GM18508 (cell line): ENCODE measurements around the gene LAYN.
A peak's percentile ranks its signal among the peaks of the same experiment; 100 is the strongest.

Experiments
- ATAC-seq: cut with Tn5 transposase; IDR thresholded peaks from one replicate; pipeline ENCODE4 v1.9.1; 2021; ENCODE audit warnings: moderate number of reproducible peaks; ENCODE audit not compliant: insufficient read depth, unreplicated experiment

The LAYN gene, protein sequence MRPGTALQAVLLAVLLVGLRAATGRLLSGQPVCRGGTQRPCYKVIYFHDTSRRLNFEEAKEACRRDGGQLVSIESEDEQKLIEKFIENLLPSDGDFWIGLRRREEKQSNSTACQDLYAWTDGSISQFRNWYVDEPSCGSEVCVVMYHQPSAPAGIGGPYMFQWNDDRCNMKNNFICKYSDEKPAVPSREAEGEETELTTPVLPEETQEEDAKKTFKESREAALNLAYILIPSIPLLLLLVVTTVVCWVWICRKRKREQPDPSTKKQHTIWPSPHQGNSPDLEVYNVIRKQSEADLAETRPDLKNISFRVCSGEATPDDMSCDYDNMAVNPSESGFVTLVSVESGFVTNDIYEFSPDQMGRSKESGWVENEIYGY

DNA sequence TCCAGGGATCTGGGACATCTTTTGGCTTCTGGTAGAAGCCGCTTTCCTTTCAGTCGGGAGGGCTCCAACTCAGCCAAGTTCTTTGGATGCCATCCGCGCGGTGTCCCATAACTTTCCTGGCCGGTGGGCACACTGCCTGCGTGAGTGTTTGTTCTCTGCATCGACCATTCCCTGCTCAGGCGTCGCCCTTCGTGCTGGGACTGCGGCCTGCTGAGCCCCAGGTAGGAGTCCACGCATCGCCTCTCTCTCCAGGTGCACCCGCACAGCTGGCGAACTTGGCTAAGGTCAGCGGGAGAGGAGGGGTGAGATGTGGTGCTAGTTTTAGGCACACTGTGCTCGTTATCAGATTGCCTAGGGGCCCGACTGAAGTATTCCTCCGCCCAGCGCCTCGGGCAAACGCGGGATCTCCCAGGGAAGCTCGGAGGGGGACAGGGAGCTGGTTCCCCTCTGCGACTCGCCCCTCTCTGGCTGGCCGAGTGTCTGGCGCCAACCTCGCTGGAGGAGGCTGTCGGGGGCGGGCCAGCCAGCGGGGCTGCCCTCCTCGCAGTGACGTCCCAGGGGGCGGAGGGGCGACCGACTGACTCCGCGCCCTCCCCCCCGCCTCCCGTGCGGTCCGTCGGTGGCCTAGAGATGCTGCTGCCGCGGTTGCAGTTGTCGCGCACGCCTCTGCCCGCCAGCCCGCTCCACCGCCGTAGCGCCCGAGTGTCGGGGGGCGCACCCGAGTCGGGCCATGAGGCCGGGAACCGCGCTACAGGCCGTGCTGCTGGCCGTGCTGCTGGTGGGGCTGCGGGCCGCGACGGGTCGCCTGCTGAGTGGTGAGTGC is at the start of gene LAYN:
Gene LAYN (plus strand): TSS at position 607 of the 823 bp plus-strand sequence. CDS start 124 bp downstream, at position 731.
- ATAC-seq = no peak

DNA sequence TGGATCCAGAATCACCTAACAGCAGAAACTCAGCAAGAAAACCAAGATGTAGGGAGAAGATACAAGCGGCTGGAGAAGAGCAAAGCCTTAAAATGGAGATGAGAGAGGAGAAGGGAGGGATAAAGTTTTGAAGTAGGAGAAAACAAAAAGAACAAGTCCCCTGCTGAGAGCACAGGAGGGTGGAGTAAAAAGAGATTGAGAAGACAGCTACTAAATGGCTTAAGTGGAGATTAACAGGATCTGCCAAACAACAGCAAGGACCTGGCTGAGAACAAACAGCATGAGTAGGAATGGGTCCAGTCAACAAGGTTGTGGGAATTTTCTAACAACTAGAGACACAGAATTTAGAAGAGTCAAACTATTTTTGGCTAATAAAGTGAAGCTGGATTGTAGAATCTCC is 46.5 kb upstream of the LAYN start:
- no peak for ATAC-seq

DNA sequence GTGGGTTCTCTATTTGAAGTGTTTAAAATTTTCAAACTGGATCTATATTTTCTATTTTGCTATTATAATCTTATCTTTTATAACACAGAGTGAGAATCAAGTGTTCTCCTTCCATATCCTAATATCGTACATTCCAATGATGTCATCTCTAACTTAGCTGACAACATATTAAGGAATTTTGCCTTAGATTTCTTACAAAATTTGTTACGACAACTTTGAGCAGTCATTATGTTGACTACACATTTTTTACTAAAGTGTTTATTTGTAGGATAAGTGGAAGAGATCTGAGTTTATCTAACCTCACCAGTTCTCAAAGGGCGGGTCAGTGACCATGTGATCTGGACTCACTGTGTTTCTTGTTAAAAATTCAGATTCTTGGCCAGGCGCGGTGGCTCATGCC is 41.0 kb upstream of the LAYN start:
- no peak for ATAC-seq

DNA sequence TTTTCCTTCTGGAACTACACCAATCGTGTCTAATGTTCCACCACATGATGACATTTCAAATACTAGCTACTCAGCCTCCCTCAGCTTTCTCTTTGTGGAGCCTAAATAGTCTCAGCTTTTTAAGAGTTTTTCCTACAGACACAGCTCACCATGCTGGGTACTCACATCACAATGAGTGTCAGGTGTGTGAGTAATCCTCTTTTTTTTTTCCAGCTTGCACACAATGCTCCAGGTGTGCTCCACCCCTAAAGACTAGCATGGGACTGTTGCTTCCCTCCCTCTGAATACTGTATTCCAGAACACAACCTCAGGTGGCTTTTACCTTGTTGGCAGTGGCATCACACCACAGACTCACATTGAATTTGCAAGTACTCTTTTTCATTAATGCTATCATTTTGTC is 40.0 kb upstream of the LAYN start:
- no peak for ATAC-seq

DNA sequence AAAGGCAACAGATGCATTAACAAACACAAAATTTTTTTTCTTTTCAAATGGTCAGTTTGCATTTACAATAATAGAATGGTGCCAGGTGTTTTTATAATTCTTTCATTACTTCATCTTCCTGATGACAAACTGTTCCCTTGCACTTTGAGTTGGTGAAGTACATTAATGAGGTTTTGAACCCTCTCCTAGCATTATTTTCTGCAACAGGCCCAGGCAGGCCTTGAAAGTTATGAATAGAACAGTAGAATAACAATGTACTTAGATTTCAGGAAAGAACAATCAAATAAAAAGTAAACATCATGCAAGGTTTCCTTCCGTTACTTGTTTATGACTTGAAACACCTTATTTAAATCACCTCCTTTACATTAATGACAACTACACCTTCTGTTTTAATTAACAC is 37.9 kb upstream of the LAYN start:
- no peak for ATAC-seq

DNA sequence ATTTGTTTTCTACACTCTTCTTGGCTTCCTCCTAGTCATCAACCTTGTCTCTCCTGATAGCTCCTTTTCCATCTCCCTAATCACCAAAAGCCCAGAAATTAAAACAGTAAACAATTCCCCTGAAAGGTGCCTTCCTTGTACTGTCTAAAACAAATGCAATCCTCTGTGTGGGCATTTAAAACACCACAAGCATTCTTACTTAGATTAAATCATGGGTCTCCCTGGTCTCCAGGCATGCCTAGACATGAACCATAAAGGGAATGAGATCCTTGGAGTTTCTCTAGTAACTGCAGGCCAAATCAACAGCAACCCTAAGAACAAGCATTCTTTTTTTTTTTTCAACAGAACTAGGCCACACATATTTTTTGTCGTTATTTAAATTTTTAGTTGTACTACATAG is 30.2 kb upstream of the LAYN start:
- ATAC-seq = no peak

DNA sequence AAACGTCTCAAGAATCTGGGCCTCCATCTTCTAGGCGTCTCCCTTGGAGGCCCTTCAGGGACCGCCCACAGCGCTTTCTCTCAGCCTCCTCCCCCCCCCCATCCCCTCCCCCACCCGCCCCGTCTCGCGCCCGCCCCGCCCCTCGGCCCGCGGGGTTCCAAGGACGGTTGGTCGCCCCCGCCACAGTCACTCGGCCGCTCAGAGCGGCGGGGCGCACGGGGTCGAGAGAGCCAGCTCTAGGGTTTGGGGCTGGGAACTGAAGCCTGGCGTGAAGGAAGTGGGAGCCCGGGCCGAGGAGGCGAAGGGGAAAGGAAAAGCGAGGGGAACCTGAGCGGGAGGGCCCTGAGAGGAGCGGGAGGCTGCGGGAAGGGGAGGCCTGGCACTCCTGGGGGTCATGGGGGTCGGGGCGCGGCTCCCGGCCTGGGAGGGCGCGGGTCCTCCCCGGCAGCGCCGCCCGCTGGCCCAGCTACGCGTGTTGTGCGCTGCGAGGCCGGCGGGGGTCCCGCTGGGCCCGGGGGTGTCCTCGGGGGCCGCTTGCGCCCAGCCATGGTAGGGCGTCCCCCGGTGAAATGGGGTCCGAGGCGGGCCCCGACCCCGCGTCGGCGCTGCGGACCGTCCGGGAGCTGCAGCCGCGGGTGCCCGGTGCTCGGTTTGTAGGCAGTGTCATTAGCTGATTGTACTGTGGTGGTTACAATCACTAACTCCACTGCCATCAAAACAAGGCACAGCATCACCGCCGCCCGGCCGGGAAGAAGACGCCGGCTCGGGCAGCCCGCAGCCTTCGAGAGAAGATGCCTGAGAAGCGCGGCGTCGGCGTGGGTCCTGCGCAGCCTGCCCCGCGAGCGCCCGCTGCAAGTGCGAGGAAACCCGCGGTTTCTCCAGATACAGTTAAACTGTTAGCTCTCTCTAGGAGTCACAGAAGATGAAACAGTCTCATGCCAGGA is 28.0 kb upstream of the LAYN start, which contains the start of gene BTG4:
Gene BTG4 (minus strand): TSS at position 91 of the 944 bp plus-strand sequence. CDS start 13,610 bp downstream, outside the sequence.
- no peak for ATAC-seq

DNA sequence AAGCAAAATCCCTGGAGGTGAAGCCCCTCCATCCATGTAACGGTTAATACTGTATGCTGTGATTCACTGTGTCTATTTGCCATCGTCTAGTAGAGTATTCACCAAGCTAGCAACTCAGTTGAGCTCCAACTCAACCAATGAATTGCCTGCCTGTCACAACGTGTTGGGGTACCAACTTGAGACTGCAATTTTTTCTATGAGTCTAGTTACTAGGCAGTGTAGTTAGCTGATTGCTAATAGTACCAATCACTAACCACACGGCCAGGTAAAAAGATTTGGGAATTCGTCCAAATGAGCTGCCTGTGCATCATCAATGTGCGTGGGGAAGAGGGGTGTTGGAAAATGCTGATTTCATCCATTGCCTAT is 27.3 kb upstream of the LAYN start:
- ATAC-seq = no peak

DNA sequence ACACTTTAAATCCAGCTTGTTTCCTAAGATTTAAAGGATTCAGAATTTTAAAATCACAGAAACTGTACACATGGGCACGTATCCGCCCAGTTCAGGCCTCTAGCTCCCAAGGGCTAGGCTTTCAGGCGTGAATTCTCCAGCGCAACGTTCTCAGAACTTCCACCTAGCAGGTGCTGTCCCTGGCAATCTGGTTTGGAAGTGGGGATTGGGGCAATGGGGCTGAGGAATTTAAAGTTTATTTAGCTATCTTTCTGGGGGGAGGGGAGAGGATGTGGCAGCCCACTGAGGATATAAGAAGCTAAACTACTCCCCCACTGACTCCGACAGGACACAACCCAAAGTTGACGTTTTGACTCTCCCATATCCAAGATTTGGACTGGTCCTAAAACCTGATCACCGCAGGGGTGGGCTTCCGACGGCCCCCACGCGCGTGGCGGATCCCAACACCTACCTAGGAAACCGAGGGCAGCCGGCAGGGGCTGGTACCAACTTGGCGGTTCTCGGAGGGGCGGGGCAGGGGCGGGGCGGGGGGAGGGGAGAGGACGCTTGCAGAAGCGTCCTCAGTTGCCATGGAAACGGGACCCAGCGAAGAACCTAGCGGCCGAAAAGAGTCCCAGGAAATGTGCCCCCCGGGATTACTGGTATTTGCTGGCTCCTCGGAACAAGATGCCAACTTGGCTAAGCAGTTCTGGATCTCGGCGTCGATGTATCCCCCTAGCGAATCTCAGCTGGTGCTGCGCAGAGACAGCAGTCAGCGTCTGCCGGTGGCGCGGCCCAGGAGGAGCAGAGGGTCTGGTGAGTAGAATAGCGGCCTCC is 26.1 kb upstream of the LAYN start, which contains the start of gene HOATZ:
Gene HOATZ (plus strand): TSS at position 563 of the 816 bp plus-strand sequence. CDS start 7 bp downstream, at position 570.
- no peak for ATAC-seq

DNA sequence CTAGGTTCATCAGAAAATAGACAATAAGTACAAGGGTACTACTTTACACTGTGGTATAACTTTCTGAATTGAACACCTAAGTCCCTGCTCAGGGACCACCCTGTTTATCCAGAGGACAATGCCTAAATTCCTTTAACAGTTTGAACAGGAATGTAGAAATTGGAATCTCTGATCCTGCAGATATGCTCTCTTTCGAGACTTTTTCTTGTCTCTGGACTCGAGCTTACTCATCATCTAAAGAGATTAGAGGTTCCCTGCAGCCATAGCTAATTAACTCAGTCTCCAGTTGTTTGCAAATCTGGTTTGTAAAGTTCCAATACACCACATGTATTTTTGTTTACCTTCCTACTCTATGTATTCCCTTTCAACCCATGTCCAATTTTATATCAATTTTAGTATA is 24.9 kb upstream of the LAYN start:
- no peak for ATAC-seq

DNA sequence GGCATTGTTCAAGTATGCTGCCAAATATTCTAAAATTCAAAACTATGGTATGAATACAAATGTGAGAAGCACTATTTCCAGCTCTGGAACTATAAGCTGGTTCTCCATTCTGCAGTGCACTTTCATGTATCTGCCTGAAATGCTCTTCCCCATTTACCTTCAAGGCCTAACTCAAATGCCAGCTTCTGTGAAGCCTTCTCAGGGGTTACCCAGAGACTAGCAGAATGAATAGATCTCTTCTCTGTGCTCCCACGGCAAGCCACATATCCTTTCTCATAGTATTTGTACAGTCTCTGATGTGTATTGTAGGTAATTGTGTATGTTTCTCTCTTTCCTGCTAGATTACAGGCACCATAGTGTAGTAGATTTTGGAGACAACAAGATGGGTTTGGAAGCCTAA is 21.9 kb upstream of the LAYN start:
- ATAC-seq = no peak

DNA sequence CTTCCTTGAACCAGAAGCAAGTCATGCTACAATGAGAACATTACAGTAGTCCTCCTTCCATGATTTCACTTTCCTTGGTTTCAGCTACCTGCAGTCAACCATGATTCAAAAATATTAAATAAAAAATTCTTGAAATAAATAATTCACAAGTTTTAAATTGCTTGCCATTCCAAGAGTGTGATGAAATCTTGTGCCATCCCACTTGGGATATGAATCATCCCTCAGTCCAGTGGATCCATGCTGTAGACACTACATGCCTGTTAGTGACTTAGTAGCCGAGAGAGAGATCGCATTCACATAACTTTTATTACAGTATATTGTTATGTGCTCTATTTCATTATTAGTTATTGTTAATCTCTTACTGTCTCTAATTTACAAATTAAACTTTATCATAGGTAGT is 20.0 kb upstream of the LAYN start:
- ATAC-seq = no peak

DNA sequence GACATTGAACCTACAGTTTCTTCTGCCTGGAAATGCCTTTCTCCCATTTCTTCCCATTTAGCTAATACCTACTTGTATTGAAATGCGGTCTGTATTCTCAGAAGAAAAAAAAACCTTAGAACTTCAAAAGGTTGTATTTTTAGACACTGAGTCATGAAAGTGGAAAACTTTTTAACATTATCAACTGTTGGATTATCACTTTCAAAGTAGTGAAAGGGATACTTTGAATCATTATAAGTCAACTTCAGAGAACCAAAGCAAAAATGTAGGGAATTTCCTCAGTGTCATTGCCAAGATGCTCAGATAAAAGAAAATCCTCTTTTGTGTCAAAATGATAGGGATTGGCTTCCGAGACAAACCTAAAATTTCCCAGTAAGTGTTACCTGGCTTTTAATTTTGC is 19.4 kb upstream of the LAYN start:
- ATAC-seq = no peak

DNA sequence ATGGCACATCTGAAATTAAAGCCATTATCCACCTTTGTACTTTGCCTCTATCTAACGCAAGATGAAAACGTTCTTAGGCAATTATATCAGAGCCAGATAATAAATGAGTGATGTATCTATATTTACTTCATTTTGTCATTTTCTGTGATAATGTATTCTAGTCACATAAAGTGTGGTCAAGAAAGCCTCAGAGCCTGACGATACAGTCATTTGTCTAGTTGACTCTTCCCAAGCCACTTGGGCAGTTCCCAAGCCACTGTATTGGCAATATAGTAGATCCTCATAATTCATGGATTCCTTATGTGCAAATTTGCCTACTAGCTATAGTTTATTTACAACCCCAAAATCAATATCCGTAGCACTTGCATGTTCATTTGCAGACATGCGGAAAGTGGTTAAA is 18.1 kb upstream of the LAYN start:
- no peak for ATAC-seq

DNA sequence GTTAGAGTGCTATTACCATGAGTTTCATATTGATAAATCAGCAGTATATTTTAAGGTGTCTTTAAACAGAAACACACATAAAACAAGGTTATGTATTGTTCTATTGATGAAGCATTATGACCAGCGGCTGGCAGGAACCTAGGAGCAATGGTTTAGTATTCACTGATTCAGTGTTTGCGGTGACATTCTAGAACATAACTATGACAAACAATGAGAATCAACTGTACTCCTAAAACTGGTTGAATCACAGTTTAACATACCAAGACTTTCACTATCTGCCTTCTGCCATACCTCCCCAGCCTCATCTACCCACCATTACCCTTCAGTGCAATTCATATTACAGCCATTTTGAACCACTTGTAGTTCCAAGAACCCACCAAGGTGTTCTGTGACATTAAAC is 17.2 kb upstream of the LAYN start:
- no peak for ATAC-seq

DNA sequence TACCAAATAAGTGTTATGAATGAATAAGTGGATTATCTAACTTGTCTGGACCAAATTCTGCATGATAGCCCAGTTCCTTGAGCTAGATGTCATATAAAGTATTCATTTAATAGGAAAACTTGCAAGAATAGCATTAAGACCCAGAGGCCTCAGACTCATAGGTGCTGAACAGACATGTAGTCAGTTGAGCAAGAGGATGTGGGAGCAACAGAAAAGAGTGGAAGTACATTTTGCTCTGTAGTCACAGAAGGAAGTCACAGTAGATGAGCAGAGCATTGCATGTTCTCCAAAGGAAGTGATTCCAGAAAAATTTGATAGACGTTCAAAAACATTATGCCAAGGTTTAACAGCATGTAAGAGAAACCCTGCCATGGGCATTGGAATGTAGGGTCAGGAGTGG is 16.5 kb upstream of the LAYN start:
- no peak for ATAC-seq

DNA sequence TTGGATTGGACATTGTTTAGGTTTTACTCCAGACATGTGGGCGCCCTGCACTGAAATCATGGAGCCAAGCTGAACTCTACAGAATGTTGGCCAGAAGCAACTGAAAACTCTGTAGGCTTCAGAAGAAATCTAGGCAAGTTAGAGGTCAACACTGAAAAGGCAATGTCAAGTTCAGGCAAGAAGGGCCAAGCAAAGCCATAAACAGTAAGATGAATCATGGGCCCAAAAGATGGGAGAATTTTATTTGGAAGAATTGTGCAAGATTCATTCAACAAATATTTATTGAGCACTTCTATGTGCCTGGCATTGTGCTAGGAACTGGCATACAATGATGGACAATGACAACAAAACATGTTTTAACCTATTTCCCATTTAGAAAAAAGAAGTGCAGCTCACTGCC is 15.1 kb upstream of the LAYN start:
- ATAC-seq = no peak

DNA sequence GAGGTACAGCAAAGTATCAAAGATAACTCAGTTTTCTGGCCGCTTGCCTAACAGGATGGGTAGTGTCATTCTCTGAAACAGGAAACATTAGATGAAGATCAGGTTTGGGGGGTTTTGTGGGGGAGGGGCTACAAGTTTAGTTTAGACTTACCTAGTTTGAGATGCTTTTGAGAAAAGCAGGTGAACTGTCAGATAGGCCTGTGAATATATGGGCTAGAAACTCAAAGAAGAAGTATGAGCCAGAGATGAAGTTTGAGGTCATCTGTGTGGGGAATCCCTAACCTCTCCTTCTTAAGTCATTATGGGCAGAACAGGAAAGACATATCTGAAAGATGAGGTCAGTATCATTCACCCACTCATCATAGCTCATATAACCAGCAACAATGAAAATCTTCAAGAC is 14.0 kb upstream of the LAYN start:
- ATAC-seq = peak; percentile 57

DNA sequence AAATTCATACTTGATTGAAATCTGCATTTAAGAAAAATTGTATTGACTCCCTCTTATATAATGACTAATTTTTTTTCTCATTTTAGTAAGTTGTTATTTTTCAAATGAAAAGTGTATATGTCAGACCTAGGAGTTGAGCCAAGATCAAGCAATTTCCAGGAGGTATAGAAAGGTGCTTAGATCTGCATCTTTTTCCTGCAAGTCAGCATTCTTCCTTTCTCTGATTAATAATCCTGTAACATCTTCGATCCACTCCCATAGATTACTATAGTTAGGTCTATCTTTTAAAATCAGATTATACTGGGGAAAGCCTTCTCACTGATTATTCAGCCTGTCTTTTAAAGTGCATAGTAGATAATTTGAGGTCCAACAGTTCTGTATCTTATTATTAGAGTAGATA is 13.2 kb upstream of the LAYN start:
- ATAC-seq = no peak

DNA sequence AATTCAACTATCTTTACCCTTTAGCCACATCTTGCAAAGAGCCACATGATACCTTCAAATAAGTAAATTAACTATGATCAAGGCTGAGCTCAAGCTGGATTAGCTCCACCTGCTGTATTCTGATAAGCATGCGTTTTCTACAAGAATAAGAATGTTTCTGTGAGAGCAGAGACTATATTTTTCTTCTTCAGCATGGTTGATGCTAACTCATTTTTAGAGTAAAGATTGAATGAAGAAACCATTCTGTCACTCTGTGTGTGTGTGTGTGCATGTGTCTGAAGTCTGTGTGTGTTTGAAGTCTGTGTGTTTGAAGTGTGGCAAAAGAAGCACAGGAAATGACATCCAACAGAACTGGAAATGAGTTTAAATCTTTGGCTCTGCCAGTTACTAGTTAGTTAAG is 12.0 kb upstream of the LAYN start:
- no peak for ATAC-seq
